GM12872 (cell line): Measurements from ENCODE around the gene FBRSL1.

Source experiments
- TF ChIP-seq, protein P1 (sequence below): IDR thresholded peaks from 3 replicates; pipeline ENCODE4 v1.5.1; 2011; ENCODE audit warnings: low read depth, mild to moderate bottlenecking, low read length, moderate library complexity; ENCODE audit not compliant: insufficient read depth

The FBRSL1 gene

DNA sequence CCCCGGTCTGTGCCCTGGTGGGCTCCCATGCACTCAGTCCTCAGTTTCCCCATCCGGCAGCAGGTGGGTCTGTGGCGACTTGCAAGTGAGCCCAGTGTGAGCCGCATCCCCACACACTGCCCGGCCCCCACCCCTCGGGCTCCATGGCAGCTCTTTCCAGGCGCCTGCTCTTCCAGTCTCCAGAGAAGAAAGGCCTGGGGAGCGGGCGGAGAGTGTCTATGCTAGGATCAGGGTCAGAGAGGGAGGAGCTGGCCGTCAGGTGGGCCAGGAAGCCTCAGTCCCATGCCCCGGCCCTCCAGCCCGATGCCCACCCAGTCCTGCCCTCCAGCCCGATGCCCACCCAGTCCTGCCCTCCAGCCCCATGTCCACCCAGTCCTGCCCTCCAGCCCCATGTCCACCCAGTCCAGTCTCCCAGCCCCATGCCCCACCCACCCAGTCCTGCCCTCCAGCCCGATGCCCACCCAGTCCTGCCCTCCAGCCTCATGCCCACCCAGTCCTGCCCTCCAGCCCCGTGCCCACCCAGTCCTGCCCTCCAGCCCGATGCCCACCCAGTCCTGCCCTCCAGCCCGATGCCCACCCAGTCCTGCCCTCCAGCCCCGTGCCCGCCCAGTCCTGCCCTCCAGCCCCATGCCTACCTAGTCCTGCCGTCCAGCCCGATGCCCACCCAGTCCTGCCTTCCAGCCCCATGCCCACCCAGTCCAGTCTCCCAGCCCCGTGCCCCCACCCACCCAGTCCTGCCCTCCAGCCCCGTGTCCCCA, 49.2 kb downstream of the FBRSL1 start:
- TF ChIP-seq, protein P1, sequence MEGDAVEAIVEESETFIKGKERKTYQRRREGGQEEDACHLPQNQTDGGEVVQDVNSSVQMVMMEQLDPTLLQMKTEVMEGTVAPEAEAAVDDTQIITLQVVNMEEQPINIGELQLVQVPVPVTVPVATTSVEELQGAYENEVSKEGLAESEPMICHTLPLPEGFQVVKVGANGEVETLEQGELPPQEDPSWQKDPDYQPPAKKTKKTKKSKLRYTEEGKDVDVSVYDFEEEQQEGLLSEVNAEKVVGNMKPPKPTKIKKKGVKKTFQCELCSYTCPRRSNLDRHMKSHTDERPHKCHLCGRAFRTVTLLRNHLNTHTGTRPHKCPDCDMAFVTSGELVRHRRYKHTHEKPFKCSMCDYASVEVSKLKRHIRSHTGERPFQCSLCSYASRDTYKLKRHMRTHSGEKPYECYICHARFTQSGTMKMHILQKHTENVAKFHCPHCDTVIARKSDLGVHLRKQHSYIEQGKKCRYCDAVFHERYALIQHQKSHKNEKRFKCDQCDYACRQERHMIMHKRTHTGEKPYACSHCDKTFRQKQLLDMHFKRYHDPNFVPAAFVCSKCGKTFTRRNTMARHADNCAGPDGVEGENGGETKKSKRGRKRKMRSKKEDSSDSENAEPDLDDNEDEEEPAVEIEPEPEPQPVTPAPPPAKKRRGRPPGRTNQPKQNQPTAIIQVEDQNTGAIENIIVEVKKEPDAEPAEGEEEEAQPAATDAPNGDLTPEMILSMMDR: no peak

DNA sequence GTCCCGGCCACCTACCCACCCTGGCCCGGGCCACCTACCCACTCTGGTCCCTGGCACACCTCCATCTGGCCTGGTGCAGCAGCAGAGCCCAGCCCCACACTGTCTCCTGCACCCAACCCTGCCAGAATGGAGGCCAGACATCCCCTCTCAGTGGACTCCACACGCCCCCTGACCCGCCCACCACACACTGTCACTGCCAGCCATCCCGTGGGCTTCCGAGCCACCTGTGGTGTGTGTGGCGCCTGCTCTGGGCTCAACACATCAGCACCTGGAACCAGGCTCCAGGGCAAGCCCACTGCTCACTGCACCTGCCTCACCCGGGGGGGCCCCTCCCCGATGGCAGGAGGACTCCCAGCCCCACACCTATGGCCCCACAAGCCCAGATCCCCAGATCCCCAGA, 50.5 kb downstream of the FBRSL1 start:
- TF ChIP-seq, protein P1: no peak

DNA sequence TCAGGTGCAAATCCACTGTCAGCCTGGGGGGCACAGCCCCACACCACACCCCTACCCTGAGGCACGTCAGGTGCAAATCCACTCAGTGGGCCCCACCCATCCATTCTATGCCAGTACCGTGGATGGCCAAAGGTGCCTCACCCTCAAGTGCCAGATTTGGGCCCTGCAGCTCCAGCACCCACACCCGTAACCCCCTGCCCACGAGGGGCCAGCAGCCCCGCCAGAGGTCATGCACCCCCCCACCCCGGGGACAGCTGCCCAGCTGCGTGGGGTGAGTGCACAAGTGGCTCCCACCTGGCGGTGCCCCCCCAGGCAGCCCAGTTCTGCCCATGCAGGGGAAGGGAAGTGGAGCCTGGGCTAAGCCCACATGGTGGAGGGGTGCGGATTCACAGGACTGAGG, 51.2 kb downstream of the FBRSL1 start:
- TF ChIP-seq, protein P1: no peak

DNA sequence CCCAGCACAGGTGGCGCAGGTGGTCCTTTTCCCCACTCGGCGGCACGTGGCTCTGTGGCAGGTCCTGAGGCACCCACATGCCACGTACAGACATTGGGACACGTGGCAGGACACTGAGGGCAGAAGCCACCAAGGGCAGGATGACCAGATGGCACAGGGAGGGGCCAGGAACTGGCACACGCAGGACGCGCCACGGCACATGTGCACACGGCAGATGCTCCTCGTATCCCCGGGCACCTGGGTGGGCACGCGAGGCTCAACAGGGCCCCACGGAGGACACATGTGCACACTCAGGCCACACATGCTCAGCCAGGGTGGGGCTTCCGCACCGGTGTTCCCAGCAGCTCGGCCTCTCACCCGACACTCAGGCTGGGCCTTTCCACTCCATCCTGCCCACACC, 52.0 kb downstream of the FBRSL1 start:
- TF ChIP-seq, protein P1: no peak

DNA sequence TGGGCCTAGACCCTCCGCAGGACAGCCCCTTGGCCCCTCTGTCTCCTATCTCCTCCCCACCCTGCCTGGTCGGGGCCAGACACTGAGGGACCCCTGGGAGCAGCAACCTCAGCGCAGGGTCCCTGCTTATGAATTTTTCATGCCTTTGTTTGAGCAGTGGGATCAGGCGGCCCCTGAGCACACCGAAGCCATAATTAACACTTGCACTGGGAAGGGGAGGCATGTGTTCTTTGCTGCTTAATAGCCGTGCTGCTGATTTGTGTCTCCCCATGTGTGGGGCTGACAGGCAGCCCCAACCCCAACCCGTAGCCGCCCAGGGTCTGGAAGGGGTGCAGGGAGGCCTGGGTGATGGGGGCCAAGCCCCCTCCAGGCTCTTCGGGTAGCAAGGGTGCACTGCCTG, 52.7 kb downstream of the FBRSL1 start:
- TF ChIP-seq, protein P1: no peak

DNA sequence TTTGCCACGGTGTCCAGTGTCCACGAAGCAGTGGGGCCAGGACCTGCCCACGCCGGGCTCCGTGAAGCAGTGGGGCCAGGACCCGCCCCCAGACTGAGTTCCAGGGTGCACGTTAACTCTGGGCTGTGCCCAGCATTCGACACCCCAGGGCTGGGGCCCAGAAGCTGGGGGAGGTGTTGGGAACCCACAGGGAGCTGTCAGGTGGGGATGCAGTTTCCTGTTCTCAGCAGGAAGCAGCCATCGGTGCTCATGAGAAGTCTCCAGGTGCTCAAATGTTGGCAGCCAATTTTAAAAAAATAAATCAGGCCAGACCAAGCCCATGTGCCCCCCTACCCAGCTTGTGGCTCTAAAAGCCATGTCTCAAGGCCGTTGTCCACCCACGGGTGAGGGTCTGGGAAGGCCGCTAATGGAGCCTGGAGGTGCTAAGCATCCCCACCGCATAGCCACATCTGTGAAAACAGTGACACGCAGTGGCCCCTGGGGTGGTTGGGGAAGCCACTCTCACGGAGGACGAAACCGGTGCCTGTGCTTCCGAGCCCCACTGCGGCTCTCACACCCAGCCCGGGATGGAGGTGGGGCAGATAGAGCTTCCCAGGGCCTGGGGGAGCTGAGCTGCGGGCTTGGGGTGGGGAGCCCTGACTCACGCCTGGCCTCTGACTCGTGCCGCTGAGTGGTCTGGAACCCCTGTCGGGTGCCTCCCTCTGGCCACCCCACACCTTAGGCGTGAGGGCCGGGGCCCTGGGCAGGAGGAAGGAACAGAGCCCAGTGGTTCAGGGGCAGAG, 53.5 kb downstream of the FBRSL1 start:
- TF ChIP-seq, protein P1: no peak

DNA sequence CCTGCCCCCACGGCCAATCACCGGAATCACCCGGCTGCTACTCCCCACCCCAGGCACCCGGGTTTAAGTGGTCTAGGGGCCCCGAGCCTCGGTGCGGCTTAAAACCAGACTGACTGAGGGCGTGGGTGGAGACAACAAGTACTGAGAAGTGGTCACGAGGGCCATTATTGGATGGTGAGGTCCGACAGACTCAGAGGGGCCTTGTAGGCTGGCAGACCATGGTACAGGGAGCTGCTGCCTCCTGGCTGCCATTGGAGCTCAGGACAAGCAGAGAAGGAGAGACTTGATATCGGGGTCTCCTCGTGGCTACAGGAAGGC, 54.1 kb downstream of the FBRSL1 start:
- TF ChIP-seq, protein P1: no peak
